Endothelial cell of umbilical vein (primary cell): ENCODE measurements around the gene EPDR1. TPM values are rescaled to one million over a fixed set of nuclear protein-coding genes. Genes with fewer than 3 reads are reported as not detected.

Experiments used
- BruUV-seq: library from RNA; stranded (reverse); fragments of 400-500 nt; replicated peaks from 2 replicates; lab custom pipeline; 2021; lab: Mats Ljungman, UMichigan
- CTCF ChIA-PET: fragments of 300-600, 350-600 bp; sonication (Branson Sonifier 250); formaldehyde crosslinking; loops from one replicate; lab custom pipeline; 2021; ENCODE audit warnings: antibody characterized with exemption, inconsistent platforms; lab: Charles Lee
- POLR2A ChIA-PET: fragments of 300-600, 350-600 bp; sonication (Branson Sonifier 250); formaldehyde crosslinking; loops from one replicate; lab custom pipeline; 2021; ENCODE audit warnings: antibody characterized with exemption, inconsistent platforms; lab: Charles Lee
- DNase-seq: peaks from one replicate; pipeline ENCODE4 v3.0.0-alpha.2; 2011; ENCODE audit warnings: low read depth, low spot score
- FAIRE-seq: peaks from 2 replicates; lab custom pipeline; 2011; peaks lifted over from hg19 to GRCh38; lab: Jason Lieb, UNC
- H2AFZ ChIP-seq: 2 replicates; pipeline ENCODE4 v1.6.0; 2012; ENCODE audit warnings: low read depth, low read length, control low read depth, inconsistent platforms
- H3K27ac ChIP-seq: 2 replicates; pipeline ENCODE4 v1.5.1; 2011; ENCODE audit warnings: low read depth, mild to moderate bottlenecking, control low read depth, low read length, moderate library complexity; ENCODE audit not compliant: insufficient read depth
- H3K27me3 ChIP-seq, 2 experiments: 2 replicates each; pipeline versions ENCODE4 v1.6.0 to v1.6.1; 2011; ENCODE audit warnings: low read length in 2 of 2, mixed read lengths in 1 of 2; ENCODE audit not compliant: control insufficient read depth in 2 of 2, insufficient read depth in 2 of 2
- H3K36me3 ChIP-seq, 2 experiments: 2 replicates in 1 of 2; 3 replicates in 1 of 2; pipeline ENCODE4 v1.5.1; 2011; ENCODE audit warnings: low read length in 2 of 2, mild to moderate bottlenecking in 1 of 2, moderate library complexity in 1 of 2; ENCODE audit not compliant: control insufficient read depth in 2 of 2, insufficient read depth in 2 of 2; ENCODE audit errors: extremely low read depth in 1 of 2
- H3K4me1 ChIP-seq: 3 replicates; pipeline ENCODE4 v1.5.1; 2011; ENCODE audit warnings: mild to moderate bottlenecking, low read length; ENCODE audit not compliant: control insufficient read depth, insufficient read depth; ENCODE audit errors: extremely low read depth
- H3K4me2 ChIP-seq: 2 replicates; pipeline ENCODE4 v1.6.1; 2011; ENCODE audit warnings: low read length, control low read depth, mixed read lengths; ENCODE audit not compliant: insufficient read depth
- H3K4me3 ChIP-seq, 3 experiments: fragments of 200-600 bp in 1 of 3; sonication (generic), shearing (Covaris generic) in 1 of 3; replicated peaks in 1 of 3; 2 replicates each; pipeline ENCODE4 v1.5.1; 2011 to 2016; ENCODE audit warnings: control low read depth in 3 of 3, low read length in 3 of 3, mild to moderate bottlenecking in 2 of 3, inconsistent platforms in 1 of 3, low read depth in 1 of 3, moderate library complexity in 1 of 3; ENCODE audit not compliant: insufficient read depth in 1 of 3
- H3K79me2 ChIP-seq: 2 replicates; pipeline ENCODE4 v1.6.0; 2012; ENCODE audit warnings: low read length, inconsistent platforms; ENCODE audit not compliant: control insufficient read depth, insufficient read depth
- H3K9ac ChIP-seq: replicated peaks from 2 replicates; pipeline ENCODE3; 2011; ENCODE audit warnings: low read length, control low read depth; ENCODE audit not compliant: insufficient read depth; ENCODE audit errors: extremely low read depth
- H3K9me1 ChIP-seq: replicated peaks from 3 replicates; pipeline ENCODE4 v1.6.0; 2011; ENCODE audit warnings: mild to moderate bottlenecking, low read length; ENCODE audit not compliant: control insufficient read depth, insufficient read depth; ENCODE audit errors: extremely low read depth
- H3K9me3 ChIP-seq: replicated peaks from 2 replicates; pipeline ENCODE4 v1.5.1; 2012; ENCODE audit warnings: low read length, inconsistent platforms; ENCODE audit not compliant: control insufficient read depth, insufficient read depth
- H4K20me1 ChIP-seq: replicated peaks from 2 replicates; pipeline ENCODE3; 2011; ENCODE audit warnings: mild to moderate bottlenecking, low read length; ENCODE audit not compliant: control insufficient read depth, insufficient read depth; ENCODE audit errors: extremely low read depth
- EZH2 ChIP-seq: IDR thresholded peaks from 2 replicates; pipeline ENCODE4 v1.6.1; 2012; ENCODE audit warnings: borderline replicate concordance, low read depth, mild to moderate bottlenecking, moderate library complexity, low read length, inconsistent platforms; ENCODE audit not compliant: severe bottlenecking
- FOS ChIP-seq: IDR thresholded peaks from 2 replicates; pipeline ENCODE4 v1.6.1; 2011; ENCODE audit warnings: mild to moderate bottlenecking, low read length, moderate library complexity, borderline replicate concordance; ENCODE audit not compliant: insufficient read depth
- JUN ChIP-seq: IDR thresholded peaks from 2 replicates; pipeline ENCODE4 v1.6.1; 2011; ENCODE audit warnings: borderline replicate concordance, low read depth; ENCODE audit not compliant: insufficient read length, insufficient read depth
- MAX ChIP-seq: IDR thresholded peaks from 2 replicates; pipeline ENCODE4 v1.6.1; 2011; ENCODE audit not compliant: insufficient read depth, insufficient read length
- dilution Hi-C: fragments of 300-500 bp; cut with MboI; formaldehyde crosslinking; loops from one replicate; pipeline ENCODE4 v1.15.0; 2019; ENCODE audit warnings: low sequenced_read_pairs; ENCODE audit not compliant: extremely low pct_ligation_motif_present
- intact Hi-C: fragments of 100-400 bp; cut with micrococcal nuclease; formaldehyde crosslinking; loops from one replicate; pipeline ENCODE4 v1.10.0; 2022
- polyA plus RNA-seq, 4 experiments: library from polyadenylated mRNA; depleted of rRNA in 3 of 4; stranded (reverse) in 3 of 4; unstranded in 1 of 4; fragments of >200 nt; gene quantifications; 2 replicates each; pipeline versions ENCODE4 v1.2.1 to v1.2.3, GENCODE V29; 2011 to 2012; ENCODE audit warnings: missing spikeins in 1 of 4
- total RNA-seq: library from RNA; stranded (reverse); gene quantifications from 2 replicates; pipeline ENCODE4 v1.2.3, GENCODE V29; 2021

Gene EPDR1
- total and polyA plus RNA-seq, 2 donors (not counting 3 experiments of a cell fraction or from before 2014, with no cell fraction given) = 0.40 to 0.66 TPM

GRCh38 chr7:37993060-37993501, 72.6 kb downstream of the EPDR1 start:
- dilution Hi-C loops (no loop called here), intact Hi-C loops (no loop called here)
- Histone ChIP-seq H3K4me3 (no peak overlapping the region), H3K9me1 (no peaks in the 10 kb centered on the region), H2AFZ (no peak overlapping the region), H3K36me3 (no peaks in the 10 kb centered on the region), H3K27me3 (no peaks in the 10 kb centered on the region), H3K27ac (no peak overlapping the region), H3K9ac (no peak overlapping the region), H4K20me1 (no peaks in the 10 kb centered on the region), H3K4me1 (no peaks in the 10 kb centered on the region), H3K9me3 (no peaks in the 10 kb centered on the region), H3K79me2 (no peaks in the 10 kb centered on the region), H3K4me2 (no peak overlapping the region)
- no peak for FAIRE-seq
- no TSS peak for BruUV-seq
- ChIA-PET POLR2A (no interaction called here), CTCF (no interaction called here)
- TF ChIP-seq FOS (no peak), EZH2 (no peak)
- no peak for DNase-seq

DNA sequence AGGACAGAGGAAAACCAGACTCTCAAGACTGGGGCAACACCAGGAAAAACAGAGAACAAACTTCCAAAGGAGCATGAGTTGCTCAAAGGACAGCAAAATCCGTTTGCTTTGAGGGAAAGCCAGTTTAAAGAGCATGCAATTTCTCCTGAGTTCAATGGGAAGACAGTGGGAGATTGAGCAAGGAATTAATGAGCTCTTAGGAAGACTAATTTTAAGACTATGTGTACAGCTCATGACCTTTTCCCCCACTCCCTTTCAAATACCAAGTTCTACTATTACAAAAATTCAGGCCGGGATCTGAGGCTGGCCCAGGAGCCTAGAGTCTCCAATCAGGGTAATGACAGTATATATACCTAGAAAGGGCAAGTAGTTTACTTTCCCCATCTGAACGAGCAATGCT, 79.2 kb downstream of the EPDR1 start:
- CTCF ChIA-PET = no interaction called here
- dilution Hi-C loops = no loop called here

More for the DNA sequence above, 79.2 kb downstream of the EPDR1 start:
- intact Hi-C loops = no loop called here
- Histone ChIP-seq H3K27me3 (no peaks in the 10 kb centered on the region), H3K27ac (no peak overlapping the region), H4K20me1 (no peaks in the 10 kb centered on the region), H3K9me3 (no peaks in the 10 kb centered on the region), H3K4me1 (no peaks in the 10 kb centered on the region), H3K36me3 (no peaks in the 10 kb centered on the region), H3K4me3 (no peak overlapping the region), H3K79me2 (no peaks in the 10 kb centered on the region), H2AFZ (no peak overlapping the region), H3K9ac (no peak overlapping the region), H3K4me2 (no peak overlapping the region), H3K9me1 (no peaks in the 10 kb centered on the region)
- POLR2A ChIA-PET = no interaction called here
- DNase-seq (no peak), FAIRE-seq (no peak)
- TF ChIP-seq MAX (no peak), EZH2 (no peak), JUN (no peak)
- BruUV-seq = no TSS peak
